Measurements from ENCODE around the gene GAMT. TPM values are rescaled to one million over a fixed set of nuclear protein-coding genes. Genes with fewer than 3 reads are reported as not detected.

The GAMT gene
- total RNA-seq, 1 experiment from 2014 or later: 27.7 TPM

DNA sequence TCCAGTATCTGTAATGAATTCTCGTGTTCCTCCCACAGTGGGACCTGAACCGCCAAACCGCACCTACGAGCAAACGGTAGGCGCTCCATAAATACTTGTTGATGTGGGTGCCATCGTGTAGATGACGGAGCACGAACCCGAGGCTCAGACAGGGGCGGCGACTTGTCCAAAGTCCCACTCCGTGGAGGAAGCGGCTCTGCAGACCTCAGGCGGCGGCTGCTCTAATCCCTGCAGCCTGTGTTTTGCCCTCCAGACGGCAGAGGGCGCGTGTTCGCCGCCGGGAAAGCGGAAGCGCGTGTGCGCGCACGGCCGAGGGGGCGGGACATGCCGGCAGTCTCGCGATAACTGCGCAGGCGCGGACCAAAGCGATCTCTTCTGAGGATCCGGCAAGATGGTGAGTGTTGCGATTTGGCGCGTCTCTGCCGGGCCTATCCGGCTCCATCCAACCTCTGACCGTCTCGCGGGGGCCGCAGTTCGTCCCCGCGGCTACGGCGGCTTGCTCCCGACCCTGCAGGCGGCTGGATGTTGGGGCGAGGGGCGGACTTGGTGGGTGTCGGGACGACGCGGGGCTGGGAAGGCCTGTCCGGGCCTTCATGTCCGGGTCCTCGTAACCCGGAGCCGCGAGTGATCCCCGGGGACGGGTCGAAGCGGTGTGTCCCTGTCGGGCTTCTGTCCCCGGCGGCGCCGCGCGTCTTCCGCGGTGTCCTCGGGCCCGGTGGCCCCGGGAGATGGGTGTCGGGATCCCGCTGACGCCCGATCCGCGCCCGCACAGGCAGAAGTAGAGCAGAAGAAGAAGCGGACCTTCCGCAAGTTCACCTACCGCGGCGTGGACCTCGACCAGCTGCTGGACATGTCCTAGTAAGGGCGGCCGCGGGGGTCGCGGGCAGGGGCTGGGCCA, 36.9 kb upstream of the GAMT start, which contains the start of gene RPS15 (continued):
- TF ChIP-seq, protein P1, sequence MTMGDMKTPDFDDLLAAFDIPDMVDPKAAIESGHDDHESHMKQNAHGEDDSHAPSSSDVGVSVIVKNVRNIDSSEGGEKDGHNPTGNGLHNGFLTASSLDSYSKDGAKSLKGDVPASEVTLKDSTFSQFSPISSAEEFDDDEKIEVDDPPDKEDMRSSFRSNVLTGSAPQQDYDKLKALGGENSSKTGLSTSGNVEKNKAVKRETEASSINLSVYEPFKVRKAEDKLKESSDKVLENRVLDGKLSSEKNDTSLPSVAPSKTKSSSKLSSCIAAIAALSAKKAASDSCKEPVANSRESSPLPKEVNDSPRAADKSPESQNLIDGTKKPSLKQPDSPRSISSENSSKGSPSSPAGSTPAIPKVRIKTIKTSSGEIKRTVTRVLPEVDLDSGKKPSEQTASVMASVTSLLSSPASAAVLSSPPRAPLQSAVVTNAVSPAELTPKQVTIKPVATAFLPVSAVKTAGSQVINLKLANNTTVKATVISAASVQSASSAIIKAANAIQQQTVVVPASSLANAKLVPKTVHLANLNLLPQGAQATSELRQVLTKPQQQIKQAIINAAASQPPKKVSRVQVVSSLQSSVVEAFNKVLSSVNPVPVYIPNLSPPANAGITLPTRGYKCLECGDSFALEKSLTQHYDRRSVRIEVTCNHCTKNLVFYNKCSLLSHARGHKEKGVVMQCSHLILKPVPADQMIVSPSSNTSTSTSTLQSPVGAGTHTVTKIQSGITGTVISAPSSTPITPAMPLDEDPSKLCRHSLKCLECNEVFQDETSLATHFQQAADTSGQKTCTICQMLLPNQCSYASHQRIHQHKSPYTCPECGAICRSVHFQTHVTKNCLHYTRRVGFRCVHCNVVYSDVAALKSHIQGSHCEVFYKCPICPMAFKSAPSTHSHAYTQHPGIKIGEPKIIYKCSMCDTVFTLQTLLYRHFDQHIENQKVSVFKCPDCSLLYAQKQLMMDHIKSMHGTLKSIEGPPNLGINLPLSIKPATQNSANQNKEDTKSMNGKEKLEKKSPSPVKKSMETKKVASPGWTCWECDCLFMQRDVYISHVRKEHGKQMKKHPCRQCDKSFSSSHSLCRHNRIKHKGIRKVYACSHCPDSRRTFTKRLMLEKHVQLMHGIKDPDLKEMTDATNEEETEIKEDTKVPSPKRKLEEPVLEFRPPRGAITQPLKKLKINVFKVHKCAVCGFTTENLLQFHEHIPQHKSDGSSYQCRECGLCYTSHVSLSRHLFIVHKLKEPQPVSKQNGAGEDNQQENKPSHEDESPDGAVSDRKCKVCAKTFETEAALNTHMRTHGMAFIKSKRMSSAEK (CRISPR knock-in tag; IDR thresholded peaks at IDR 0.05; ENCODE audit: borderline replicate concordance): no peak
- peak; percentile 67; the same call in 1 of the 2 replicates for TF ChIP-seq ARID4B (CRISPR knock-in tag; IDR thresholded peaks at IDR 0.05; ENCODE audit: borderline replicate concordance)
- no peak for TF ChIP-seq HMGA2 (CRISPR knock-in tag; IDR thresholded peaks at IDR 0.05)
- no peak for TF ChIP-seq FOXJ3 (CRISPR knock-in tag; IDR thresholded peaks at IDR 0.05; ENCODE audit: borderline replicate concordance)
- peak; percentile 80 for TF ChIP-seq ESRRA (CRISPR knock-in tag; IDR thresholded peaks at IDR 0.05; ENCODE audit: borderline replicate concordance)
- TF ChIP-seq EMX1 (CRISPR knock-in tag; IDR thresholded peaks at IDR 0.05): peak; percentile 80; the same call in 1 of the 2 replicates
- TF ChIP-seq ERG (CRISPR knock-in tag; IDR thresholded peaks at IDR 0.05): 0 out of 2 replicates have a peak, but pooled peaks have one; percentile 23

DNA sequence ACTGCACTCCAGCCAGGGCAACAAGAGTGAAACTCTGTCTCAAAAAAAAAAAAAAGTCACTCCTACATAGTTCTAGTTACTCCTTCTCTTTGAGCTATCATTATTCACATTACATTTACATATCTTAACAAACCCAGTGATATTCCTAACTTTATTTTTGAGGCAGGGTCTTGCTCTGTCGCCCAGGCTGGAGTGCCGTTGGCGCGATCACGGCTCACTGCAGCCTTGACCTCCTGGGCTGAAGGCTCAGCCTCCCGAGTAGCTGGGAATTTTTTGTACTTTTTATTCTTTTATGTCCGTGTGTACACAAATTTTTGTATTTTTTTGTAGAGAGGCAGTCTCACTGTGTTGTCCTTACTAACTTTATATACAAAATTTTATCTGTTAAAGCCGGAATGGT, 36.3 kb upstream of the GAMT start:
- Mint-ChIP-seq H3K4me1 (peaks cover 19% of the 10 kb centered on the region), H3K9me3 (no peaks in the 10 kb centered on the region)
- POLR2A ChIA-PET: no interaction called here

GRCh38 chr19:1435378-1435989, 34.1 kb upstream of the GAMT start:
- Mint-ChIP-seq H3K4me1 (peaks cover 9% of the 10 kb centered on the region), H3K4me3 (no peak overlapping the region), H3K27ac (peak overlapping the region; percentile 91), H3K36me3 (peaks cover 38% of the 10 kb centered on the region), H3K9me3 (no peaks in the 10 kb centered on the region), H3K27me3 (ENCODE audit: low read depth) (no peaks in the 10 kb centered on the region)
- ATAC-seq: no peak
- ChIA-PET CTCF (interaction anchor here (1.1 kb wide), 1 partner anchor 32 kb away, joined by 3 read pairs; no protein-coding TSS in a partner anchor), POLR2A (interaction anchor here (1.0 kb wide), 1 partner anchor 27 kb away, joined by 3 read pairs; no protein-coding TSS in a partner anchor)
- no peak for DNase-seq (ENCODE audit: low spot score)
- TF ChIP-seq TP53 (CRISPR knock-in tag; IDR thresholded peaks at IDR 0.05) (no peak), TEAD4 (CRISPR knock-in tag; IDR thresholded peaks at IDR 0.05) (no peak), ERG (CRISPR knock-in tag; IDR thresholded peaks at IDR 0.05) (no peak), ATF6 (CRISPR knock-in tag; IDR thresholded peaks at IDR 0.05) (no peak), JAZF1 (CRISPR knock-in tag; IDR thresholded peaks at IDR 0.05) (no peak)
- TF ChIP-seq, protein P2, sequence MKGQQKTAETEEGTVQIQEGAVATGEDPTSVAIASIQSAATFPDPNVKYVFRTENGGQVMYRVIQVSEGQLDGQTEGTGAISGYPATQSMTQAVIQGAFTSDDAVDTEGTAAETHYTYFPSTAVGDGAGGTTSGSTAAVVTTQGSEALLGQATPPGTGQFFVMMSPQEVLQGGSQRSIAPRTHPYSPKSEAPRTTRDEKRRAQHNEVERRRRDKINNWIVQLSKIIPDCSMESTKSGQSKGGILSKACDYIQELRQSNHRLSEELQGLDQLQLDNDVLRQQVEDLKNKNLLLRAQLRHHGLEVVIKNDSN (CRISPR knock-in tag; IDR thresholded peaks at IDR 0.05): no peak

More for the DNA sequence above, 36.3 kb upstream of the GAMT start:
- Mint-ChIP-seq H3K27me3 (ENCODE audit: low read depth) (no peaks in the 10 kb centered on the region), H3K27ac (peak overlapping the region; percentile 99), H3K4me3 (peak overlapping the region; percentile 97), H3K36me3 (peaks cover 48% of the 10 kb centered on the region)
- TF ChIP-seq EMX1 (CRISPR knock-in tag; IDR thresholded peaks at IDR 0.05): no peak
- peak; percentile 73; the same call in 1 of the 2 replicates for TF ChIP-seq ZNF121 (CRISPR knock-in tag; IDR thresholded peaks at IDR 0.05)
- CTCF ChIA-PET: interaction anchor here (1.1 to 1.9 kb wide), 2 partner anchors 29 to 171 kb away, joined by 4 to 6 read pairs; no protein-coding TSS in a partner anchor
- DNase-seq (ENCODE audit: low spot score) (no peak), ATAC-seq (no peak)
